Activated T-helper 9 cell treated with anti-CD3 and anti-CD28 coated beads, Interleukin-2, amount 50 U/mL, for 16 hours (primary cell): ENCODE results near the gene FREY1.

ENCODE experiments used
- DNase-seq: peaks from one replicate; pipeline ENCODE4 v3.0.0-alpha.2; 2020; ENCODE audit warnings: low read depth

The FREY1 gene

GRCh38 chr11:45870706-45871105 lies 36.4 kb downstream of the FREY1 start:
- DNase-seq: no peak

GRCh38 chr11:45869551-45869950 lies 37.5 kb downstream of the FREY1 start:
- no peak for DNase-seq

- no peak for DNase-seq
These were observed 43.0 kb downstream of the FREY1 start for GRCh38 chr11:45864041-45864440.

GRCh38 chr11:45860764-45861510 lies 46.1 kb downstream of the FREY1 start:
- DNase-seq: no peak

GRCh38 chr11:45860348-45860747 lies 46.7 kb downstream of the FREY1 start:
- DNase-seq: no peak

GRCh38 chr11:45859661-45860140 lies 47.4 kb downstream of the FREY1 start:
- no peak for DNase-seq

- DNase-seq: no peak
These were observed 48.2 kb downstream of the FREY1 start for GRCh38 chr11:45858751-45859398.

- no peak for DNase-seq
These were observed 49.1 kb downstream of the FREY1 start for GRCh38 chr11:45857961-45858474.
